Sigmoid colon (tissue), 4 donors: ENCODE data around the gene ATG9B.
A peak's percentile ranks its signal among the peaks of the same experiment; 100 is the strongest.

Source experiments
- CTCF ChIP-seq, 4 experiments: fragments of 450-650 bp in 3 of 4; fragments of 200-600 bp in 1 of 4; IDR thresholded peaks; one replicate each; pipeline ENCODE4 v1.5.1; 2016 to 2019; ENCODE audit warnings: antibody characterized with exemption in 4 of 4, mild to moderate bottlenecking in 3 of 4, moderate library complexity in 2 of 4
- EP300 ChIP-seq, 4 donors: sonication (generic); formaldehyde crosslinking; IDR thresholded peaks; one replicate each; pipeline ENCODE4 v1.6.1; 2017; ENCODE audit warnings: antibody characterized with exemption in 4 of 4
- POLR2A ChIP-seq, 2 donors: fragments of 450-650 bp; IDR thresholded peaks; one replicate each; pipeline ENCODE4 v1.6.1; 2016; ENCODE audit warnings: antibody characterized with exemption in 2 of 2, mild to moderate bottlenecking in 2 of 2, moderate library complexity in 2 of 2
- POLR2AphosphoS5 ChIP-seq, 4 donors: sonication (generic); formaldehyde crosslinking; IDR thresholded peaks; one replicate each; pipeline ENCODE4 v1.6.1; 2017; ENCODE audit warnings: antibody characterized with exemption in 4 of 4

- TF ChIP-seq EP300 (IDR thresholded peaks at IDR 0.05) (no peak), POLR2AphosphoS5 (IDR thresholded peaks at IDR 0.05) (peak in 1 of 4 donors; percentile 18), CTCF (IDR thresholded peaks at IDR 0.05) (peak; percentile 91 to 98 (median 97)), POLR2A (IDR thresholded peaks at IDR 0.05) (no peak)
Measured at GRCh38 chr7:150988230-150989226, 35.8 kb downstream of the ATG9B start.
